HT-29 (cell line): ENCODE data around the gene PTEN. TPM values are rescaled to one million over a fixed set of nuclear protein-coding genes. Genes with fewer than 3 reads are reported as not detected.
"Not testable (repeated sequence)": the region's sequence is repeated elsewhere in the genome, so short reads cannot be mapped to it uniquely, and the experiment has no call there.

Experiments used
- DNase-seq: peaks from one replicate; pipeline ENCODE4 v3.0.0-alpha.2; 2015; ENCODE audit warnings: low spot score
- total RNA-seq: library from RNA; depleted of rRNA; stranded (reverse); fragments of >200 nt; shearing (Covaris generic); gene quantifications from 2 replicates; pipeline ENCODE4 v1.2.3, GENCODE V29; 2014

Gene PTEN
- total RNA-seq, 1 experiment from 2014 or later, result 49.9 TPM

- no peak for DNase-seq
These were observed 6.5 kb downstream of the PTEN start for GRCh38 chr10:87869773-87870551.

GRCh38 chr10:87872828-87873227 lies 9.4 kb downstream of the PTEN start:
- DNase-seq, result no peak

GRCh38 chr10:87873656-87874055 lies 10.2 kb downstream of the PTEN start:
- DNase-seq, result no peak

- no peak for DNase-seq
These were observed 12.6 kb downstream of the PTEN start for GRCh38 chr10:87875929-87876571.

GRCh38 chr10:87878664-87879459 lies 15.4 kb downstream of the PTEN start:
- no peak for DNase-seq

- no peak for DNase-seq
These were observed 16.9 kb downstream of the PTEN start for GRCh38 chr10:87880336-87880735.

- DNase-seq, result not testable (repeated sequence)
These were observed 18.1 kb downstream of the PTEN start for GRCh38 chr10:87881373-87882059.

- DNase-seq, result no peak
These were observed 19.3 kb downstream of the PTEN start for GRCh38 chr10:87882555-87883294.

GRCh38 chr10:87886635-87887034 lies 23.2 kb downstream of the PTEN start:
- DNase-seq, result no peak

GRCh38 chr10:87887146-87887545 lies 23.7 kb downstream of the PTEN start:
- DNase-seq, result no peak

GRCh38 chr10:87887548-87888289 lies 24.3 kb downstream of the PTEN start:
- DNase-seq, result no peak

- DNase-seq, result no peak
These were observed 32.0 kb downstream of the PTEN start for GRCh38 chr10:87895430-87895829.

GRCh38 chr10:87896216-87896615 lies 32.8 kb downstream of the PTEN start:
- no peak for DNase-seq

GRCh38 chr10:87897957-87898356 lies 34.5 kb downstream of the PTEN start:
- DNase-seq, result not testable (repeated sequence)

GRCh38 chr10:87903396-87903795 lies 40.0 kb downstream of the PTEN start:
- not testable (repeated sequence) for DNase-seq

GRCh38 chr10:87913156-87913921 lies 49.9 kb downstream of the PTEN start:
- DNase-seq, result no peak

GRCh38 chr10:87915406-87915805 lies 52.0 kb downstream of the PTEN start:
- no peak for DNase-seq

GRCh38 chr10:87915989-87916388 lies 52.6 kb downstream of the PTEN start:
- no peak for DNase-seq

- DNase-seq, result no peak
These were observed 53.1 kb downstream of the PTEN start for GRCh38 chr10:87916515-87916914.
